AG10803 (cell line): Measurements from ENCODE around the gene SLC26A3.

Experiments
- DNase-seq: peaks from one replicate; pipeline ENCODE4 v3.0.0; 2010; ENCODE audit warnings: low read depth
- H3K4me3 ChIP-seq: 2 replicates; pipeline ENCODE4 v1.5.1; 2011; ENCODE audit warnings: mild to moderate bottlenecking, low read length, control low read depth
- CTCF ChIP-seq: conservative IDR thresholded peaks from 2 replicates; pipeline ENCODE4 v1.5.1; 2011; ENCODE audit warnings: mild to moderate bottlenecking, low read length, control low read depth, inconsistent platforms

Gene SLC26A3

DNA sequence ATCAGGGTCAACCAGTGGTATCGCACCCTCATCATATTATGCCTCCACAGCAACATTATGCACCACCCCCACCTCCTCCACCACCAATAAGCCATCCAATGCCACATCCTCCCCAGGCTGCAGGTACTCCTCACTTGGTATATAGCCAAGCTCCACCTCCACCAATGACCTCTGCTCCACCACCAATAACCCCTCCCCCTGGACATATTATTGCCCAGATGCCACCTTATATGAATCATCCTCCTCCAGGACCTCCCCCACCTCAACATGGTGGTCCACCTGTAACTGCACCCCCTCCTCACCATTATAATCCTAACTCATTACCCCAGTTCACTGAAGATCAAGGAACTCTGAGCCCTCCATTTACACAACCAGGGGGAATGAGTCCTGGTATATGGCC is 44.4 kb downstream of the SLC26A3 start:
- no peak for DNase-seq
- H3K4me3 ChIP-seq, result no peak overlapping the region
- no peak for TF ChIP-seq CTCF

GRCh38 chr7:107754642-107755041 is 48.4 kb downstream of the SLC26A3 start:
- no peak for DNase-seq
- TF ChIP-seq CTCF, result no peak
- no peak overlapping the region for H3K4me3 ChIP-seq

GRCh38 chr7:107751113-107751512 is 51.9 kb downstream of the SLC26A3 start:
- no peak overlapping the region for H3K4me3 ChIP-seq
- no peak for TF ChIP-seq CTCF
- DNase-seq, result no peak

DNA sequence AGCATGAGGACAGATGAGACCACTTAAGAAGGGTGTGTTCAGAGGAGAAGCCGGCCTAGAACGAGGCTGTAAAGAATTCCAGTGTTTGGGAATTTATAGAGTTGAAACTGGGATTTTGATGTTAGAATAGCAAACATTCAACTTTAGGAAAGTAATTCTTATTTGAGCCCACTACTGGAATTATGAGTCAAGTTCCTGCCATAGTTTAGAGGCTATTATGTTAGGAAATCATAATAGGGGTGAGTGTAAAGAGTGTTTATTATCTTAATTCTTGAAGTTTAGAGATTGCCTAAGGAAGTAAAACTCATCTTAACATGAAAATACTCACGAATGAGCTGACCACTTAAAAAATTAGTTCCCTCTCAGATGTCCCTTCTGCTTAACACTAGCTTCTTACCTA is 57.0 kb downstream of the SLC26A3 start:
- TF ChIP-seq CTCF, result no peak

DNA sequence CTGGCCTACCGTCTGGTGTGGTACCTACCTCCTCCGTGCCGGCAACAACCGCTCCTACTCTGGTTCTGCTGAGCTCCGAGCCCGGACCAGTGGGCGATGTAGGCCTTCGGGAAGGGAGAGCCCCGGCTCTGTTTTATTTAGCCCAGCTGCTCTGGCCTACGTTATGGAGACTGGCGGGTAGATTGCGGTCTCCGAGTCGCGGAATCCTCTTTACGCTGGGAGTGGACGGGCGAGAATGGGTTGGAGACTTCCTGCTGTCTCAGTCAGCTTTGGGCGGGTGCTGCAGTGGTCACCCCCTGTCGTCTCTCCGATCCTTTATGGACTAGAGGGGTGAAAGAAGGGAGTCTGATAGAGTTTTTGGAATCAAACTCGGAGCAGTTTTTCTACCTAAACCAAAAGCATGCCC is 58.7 kb downstream of the SLC26A3 start:
- H3K4me3 ChIP-seq, result peak overlapping the region; percentile 86
- DNase-seq, result no peak
- TF ChIP-seq CTCF, result no peak

More for the DNA sequence above, 57.0 kb downstream of the SLC26A3 start:
- peak overlapping the region; percentile 9; the same call in 1 of the 2 replicates for H3K4me3 ChIP-seq
- DNase-seq, result no peak

- TF ChIP-seq CTCF, result peak; percentile 80
- peak within 1 kb of the TSS; percentile 86 for H3K4me3 ChIP-seq
- peak; percentile 97 for DNase-seq
Measured at GRCh38 chr7:107743567-107744344, 59.3 kb downstream of the SLC26A3 start, which contains the start of gene CBLL1. Gene CBLL1, plus strand, starts transcription at chr7:107744142. Its CDS starts 22 bp downstream, at chr7:107744164.

- DNase-seq, result no peak
- no peak for TF ChIP-seq CTCF
- peak overlapping the region; percentile 86 for H3K4me3 ChIP-seq
Measured at GRCh38 chr7:107742678-107743566, 60.1 kb downstream of the SLC26A3 start.
